Activated gamma-delta T cell treated with Interleukin-2 at 50 U/mL for 16 hours (primary cell): Measurements from ENCODE around the gene CHST8.
"Not testable (repeated sequence)": the region's sequence is repeated elsewhere in the genome, so short reads cannot be mapped to it uniquely, and the experiment has no call there.

Experiments used
- DNase-seq: peaks from one replicate; pipeline ENCODE4 v3.0.0-alpha.2; 2020

The CHST8 gene

DNA sequence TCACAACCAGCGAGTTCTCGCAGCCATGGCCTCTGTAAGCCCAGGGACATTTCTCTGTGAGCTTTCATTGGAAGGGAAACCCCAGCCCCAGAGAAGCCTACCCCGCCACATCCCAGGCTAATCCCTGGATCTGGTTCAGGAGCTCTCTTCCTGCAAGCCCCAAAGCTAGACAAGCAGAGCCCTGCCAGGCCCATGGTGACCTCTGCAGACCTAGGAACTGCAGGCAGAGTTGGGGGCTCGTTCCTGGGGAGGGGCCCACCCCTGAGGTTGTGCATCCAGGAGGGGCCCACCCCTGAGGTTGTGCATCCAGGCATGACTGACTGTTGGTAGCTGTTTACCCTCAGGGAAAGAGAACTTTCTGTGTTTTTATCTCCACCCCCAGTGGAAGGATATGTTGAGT is 196.7 kb downstream of the CHST8 start:
- no peak for DNase-seq

DNA sequence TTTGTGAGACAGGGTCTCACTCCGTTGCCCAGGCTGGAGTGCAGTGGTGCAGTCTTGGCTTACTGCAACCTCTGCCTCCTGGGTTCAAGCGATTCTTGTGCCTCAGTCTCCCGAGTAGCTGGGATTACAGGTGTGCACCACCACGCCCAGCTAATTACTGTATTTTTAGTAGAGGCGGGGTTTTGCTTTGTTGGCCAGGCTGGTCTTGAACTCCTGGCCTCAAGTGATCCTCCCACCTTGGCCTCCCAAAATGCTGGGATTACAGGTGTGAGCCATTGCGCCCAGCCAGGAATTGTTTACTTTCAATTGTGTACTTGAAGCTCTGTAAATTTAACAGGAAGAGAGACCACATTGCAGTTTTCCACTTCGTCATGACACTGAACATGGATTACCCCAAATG is 197.3 kb downstream of the CHST8 start:
- not testable (repeated sequence) for DNase-seq

DNA sequence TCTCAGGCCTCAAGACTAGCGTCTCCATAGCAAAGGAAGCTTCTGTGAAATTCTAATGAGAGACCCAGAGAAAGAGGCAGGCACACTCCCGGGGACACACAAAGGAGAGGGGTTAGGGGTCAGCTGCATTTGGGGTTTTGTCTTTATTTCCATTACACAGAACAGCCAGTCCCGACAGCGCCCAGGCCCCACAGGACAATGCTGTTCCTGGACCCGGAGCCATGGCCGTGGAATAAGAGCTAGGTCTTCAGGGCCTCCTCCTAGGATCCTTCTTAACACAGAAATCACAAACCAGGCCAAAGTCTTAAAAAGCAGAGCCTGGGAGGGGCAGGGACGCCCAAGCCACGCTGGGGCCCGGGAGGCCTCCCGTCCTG is 197.7 kb downstream of the CHST8 start:
- no peak for DNase-seq

DNA sequence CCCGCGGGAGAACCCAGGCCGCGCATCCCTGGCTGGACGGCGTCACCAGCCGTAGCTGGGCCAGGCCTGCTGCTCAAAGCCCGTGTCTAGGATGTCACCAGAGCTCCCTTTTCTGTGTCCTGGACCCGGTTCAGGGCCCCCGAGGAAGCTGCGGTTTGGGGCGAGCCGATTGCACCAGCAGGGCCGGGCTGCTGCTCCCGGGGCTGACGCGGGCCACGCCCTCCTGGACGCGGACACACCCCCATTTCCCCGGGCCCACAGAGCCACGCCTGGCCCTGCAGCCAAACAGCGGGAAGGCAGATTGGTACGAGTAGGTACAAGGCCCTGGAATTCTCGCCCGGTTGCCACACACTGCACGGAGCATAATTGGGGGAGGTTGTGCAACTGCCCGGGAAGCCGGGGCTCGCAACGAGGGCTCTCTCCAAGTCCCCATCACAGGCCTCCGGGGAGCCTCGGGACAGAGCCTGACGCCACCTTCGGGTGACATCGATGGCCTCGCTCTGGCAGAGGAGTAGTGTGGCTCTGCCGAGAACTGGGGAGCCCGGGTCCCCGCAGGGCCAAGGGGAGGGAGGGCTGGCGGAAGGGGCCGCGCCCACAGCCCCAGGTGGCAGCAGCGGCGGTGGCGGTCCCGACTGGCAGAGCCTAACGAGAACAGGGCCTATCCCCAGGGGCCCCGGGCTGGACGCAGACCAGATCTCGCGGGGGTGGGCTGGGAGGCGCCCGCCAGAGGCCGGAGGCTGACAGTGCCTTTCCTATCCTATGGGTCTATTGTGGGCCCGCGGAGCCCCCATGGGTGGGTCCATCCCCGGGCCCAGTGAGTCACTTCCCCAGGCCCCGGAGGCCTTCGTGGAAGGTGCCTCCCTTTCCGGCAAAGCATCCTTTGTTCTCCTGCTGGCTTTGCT is 198.4 kb downstream of the CHST8 start:
- DNase-seq: peak; percentile 13

DNA sequence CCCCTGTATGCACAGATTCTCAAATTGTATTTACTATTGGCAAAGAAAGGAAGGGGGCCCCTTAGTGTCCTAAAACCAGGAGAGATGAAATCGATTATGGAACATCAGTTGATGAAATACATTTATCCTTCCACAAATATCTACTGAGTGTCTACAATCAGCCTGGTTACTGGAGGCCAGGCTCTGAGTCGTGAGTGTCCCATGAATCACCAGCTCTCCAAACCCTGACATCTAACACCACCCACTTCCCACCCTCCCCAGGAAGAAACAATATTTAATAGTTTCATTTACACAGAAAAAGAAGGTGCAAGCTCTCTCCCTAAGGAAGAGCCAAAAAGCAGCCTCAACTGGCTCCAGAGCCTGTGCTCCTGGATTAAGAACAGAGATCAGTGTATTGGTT is 200.1 kb downstream of the CHST8 start:
- no peak for DNase-seq
